A549 (cell line): ENCODE measurements around the gene ETV3. TPM values are rescaled to one million over a fixed set of nuclear protein-coding genes. Genes with fewer than 3 reads are reported as not detected.
A peak's percentile ranks its signal among the peaks of the same experiment; 100 is the strongest.

Experiments used
- ATAC-seq, 2 experiments: fragments of 200-7000 bp in 1 of 2; fragments of >200 bp in 1 of 2; cut with Nextera tagmentation in 1 of 2; cut with Tn5 transposase in 1 of 2; 3 replicates each; pipeline versions ENCODE4 v1.8.0 to v1.9.1; 2018 to 2020; ENCODE audit warnings: mild to moderate bottlenecking in 1 of 2, moderate library complexity in 1 of 2
- CTCF ChIA-PET: fragments of 300-600 bp; sonication (Branson Sonifier 250); formaldehyde crosslinking; extraction: SDS; loops from one replicate; lab custom pipeline; 2021; ENCODE audit warnings: antibody characterized with exemption, inconsistent platforms; lab: Yijun Ruan, JAX
- POLR2A ChIA-PET: fragments of 350-600 bp; formaldehyde crosslinking; extraction: SDS; loops from one replicate; lab custom pipeline; 2021; ENCODE audit warnings: antibody characterized with exemption, inconsistent platforms; lab: Yijun Ruan, JAX
- DNase-seq, 2 experiments: peaks; one replicate each; pipeline versions ENCODE4 v3.0.0 to v3.0.0-alpha.2; 2011 to 2016; ENCODE audit warnings: low read depth in 1 of 2, low spot score in 1 of 2
- FAIRE-seq: peaks from 2 replicates; lab custom pipeline; 2011; peaks lifted over from hg19 to GRCh38; lab: Jason Lieb, UNC
- H3K27ac ChIP-seq, 2 experiments: fragments of >200 bp; sonication (Bioruptor Twin); formaldehyde crosslinking; 3 replicates each; pipeline ENCODE4 v1.5.1; 2016 to 2017
- H3K4me1 ChIP-seq: fragments of >200 bp; sonication (Bioruptor Twin); formaldehyde crosslinking; 3 replicates; pipeline ENCODE4 v1.6.1; 2016
- H3K4me2 ChIP-seq: fragments of >200 bp; sonication (Bioruptor Twin); formaldehyde crosslinking; 3 replicates; pipeline ENCODE4 v1.6.1; 2016
- H3K4me3 ChIP-seq: fragments of >200 bp; sonication (Bioruptor Twin); formaldehyde crosslinking; 3 replicates; pipeline ENCODE4 v1.5.1; 2016
- H3K9me3 ChIP-seq: fragments of >200 bp; sonication (Bioruptor Twin); formaldehyde crosslinking; 3 replicates; pipeline ENCODE4 v1.6.1; 2016
- BHLHE40 ChIP-seq: IDR thresholded peaks from 2 replicates; pipeline ENCODE4 v1.6.1; 2012; ENCODE audit warnings: low read depth, low read length, inconsistent platforms
- CHD4 ChIP-seq: fragments of 200-600 bp; sonication (generic); IDR thresholded peaks from 2 replicates; pipeline ENCODE4 v1.6.1; 2016; ENCODE audit warnings: antibody characterized with exemption, mild to moderate bottlenecking, borderline replicate concordance
- CTCF ChIP-seq: fragments of >200 bp; sonication (Bioruptor Twin); formaldehyde crosslinking; IDR thresholded peaks from 3 replicates; pipeline ENCODE4 v1.5.1; 2016
- EHF ChIP-seq: fragments of 250-450 bp; sonication (Bioruptor Pico); IDR thresholded peaks from 2 replicates; pipeline ENCODE4 v1.5.0; 2020; ENCODE audit warnings: mild to moderate bottlenecking
- EP300 ChIP-seq, 2 experiments: fragments of >200 bp; sonication (Bioruptor Twin); formaldehyde crosslinking; IDR thresholded peaks; 2 replicates in 1 of 2; 3 replicates in 1 of 2; pipeline ENCODE4 v1.6.1; 2016 to 2017
- ESRRA ChIP-seq: fragments of 150-350 bp; IDR thresholded peaks from 2 replicates; pipeline ENCODE4 v1.6.1; 2014; ENCODE audit warnings: mild to moderate bottlenecking, low read length, borderline replicate concordance
- FOSL2 ChIP-seq, 2 experiments: fragments of 450-650 bp in 1 of 2; fragments of >200 bp in 1 of 2; sonication (Bioruptor Twin) in 1 of 2; formaldehyde crosslinking; IDR thresholded peaks; 2 replicates each; pipeline versions ENCODE4 v1.5.0 to v1.6.1; 2016 to 2020; ENCODE audit warnings: mild to moderate bottlenecking in 1 of 2, moderate library complexity in 1 of 2
- GATA3 ChIP-seq: IDR thresholded peaks from 2 replicates; pipeline ENCODE4 v1.6.1; 2012; ENCODE audit warnings: borderline replicate concordance
- HOXB5 ChIP-seq: fragments of 250-450 bp; sonication (Bioruptor Pico); IDR thresholded peaks from 2 replicates; pipeline ENCODE4 v1.5.0; 2020; ENCODE audit warnings: mild to moderate bottlenecking, moderate library complexity
- MYC ChIP-seq: IDR thresholded peaks from 2 replicates; pipeline ENCODE4 v1.6.1; 2012; ENCODE audit warnings: mild to moderate bottlenecking, inconsistent platforms, low read length, improper control_type of control experiment, borderline replicate concordance
- NFE2L2 ChIP-seq: fragments of 150-350 bp; conservative IDR thresholded peaks from 2 replicates; pipeline ENCODE4 v1.6.1; 2014; ENCODE audit warnings: low read length
- PBX3 ChIP-seq: IDR thresholded peaks from 2 replicates; pipeline ENCODE4 v1.6.1; 2012
- POLR2A ChIP-seq: IDR thresholded peaks from 2 replicates; pipeline ENCODE4 v1.6.1; 2012; ENCODE audit warnings: mild to moderate bottlenecking, low read length
- RAD21 ChIP-seq, 2 experiments: fragments of >200 bp in 1 of 2; sonication (Bioruptor Twin) in 1 of 2; formaldehyde crosslinking in 1 of 2; IDR thresholded peaks in 1 of 2; conservative IDR thresholded peaks in 1 of 2; 2 replicates in 1 of 2; 3 replicates in 1 of 2; pipeline ENCODE4 v1.6.1; 2012 to 2018; ENCODE audit warnings: inconsistent platforms in 1 of 2
- RARB ChIP-seq: fragments of 250-450 bp; sonication (Bioruptor Pico); IDR thresholded peaks from 2 replicates; pipeline ENCODE4 v1.8.0; 2021; ENCODE audit warnings: mild to moderate bottlenecking, moderate library complexity
- RCOR1 ChIP-seq: fragments of 150-350 bp; IDR thresholded peaks from 2 replicates; pipeline ENCODE4 v1.6.1; 2014; ENCODE audit warnings: antibody characterized with exemption, low read length, low read depth
- SMC3 ChIP-seq: fragments of >200 bp; sonication (Bioruptor Twin); formaldehyde crosslinking; IDR thresholded peaks from 3 replicates; pipeline ENCODE4 v1.6.1; 2018; ENCODE audit warnings: inconsistent platforms
- TFCP2L1 ChIP-seq: fragments of 250-450 bp; sonication (Bioruptor Pico); IDR thresholded peaks from 2 replicates; pipeline ENCODE4 v1.5.0; 2021; ENCODE audit warnings: mild to moderate bottlenecking
- WGBS: methylation state at CpG from one replicate; pipeline ENCODE4 v1.1.6; 2017; ENCODE audit errors: missing lambda C conversion rate; 5-methylcytosine and 5-hydroxymethylcytosine counted together
- polyA plus RNA-seq, 4 experiments: library from polyadenylated mRNA; depleted of rRNA in 3 of 4; stranded (reverse); fragments of >200 nt; fragmentation: RNase III in 1 of 4; extraction: RNeasy Plus Mini Kit Qiagen cat#74134 plus additional on column Dnase treatment in 1 of 4; gene quantifications; 2 replicates in 3 of 4; 3 replicates in 1 of 4; pipeline ENCODE4 v1.2.3, GENCODE V29; 2011 to 2017
- TF ChIP-seq, protein P1 (sequence below): fragments of 450-650 bp; IDR thresholded peaks from 2 replicates; pipeline ENCODE4 v1.6.1; 2014; ENCODE audit warnings: antibody characterized with exemption
- TF ChIP-seq, protein P2 (sequence below): fragments of 200-600 bp; sonication (generic); IDR thresholded peaks from 2 replicates; pipeline ENCODE4 v1.6.1; 2016; ENCODE audit warnings: antibody characterized with exemption, mild to moderate bottlenecking, moderate library complexity

The ETV3 gene
- polyA plus RNA-seq, 2 of the 4 experiments (the other 2 are of a cell fraction) = 11.1 to 14.5 TPM

DNA sequence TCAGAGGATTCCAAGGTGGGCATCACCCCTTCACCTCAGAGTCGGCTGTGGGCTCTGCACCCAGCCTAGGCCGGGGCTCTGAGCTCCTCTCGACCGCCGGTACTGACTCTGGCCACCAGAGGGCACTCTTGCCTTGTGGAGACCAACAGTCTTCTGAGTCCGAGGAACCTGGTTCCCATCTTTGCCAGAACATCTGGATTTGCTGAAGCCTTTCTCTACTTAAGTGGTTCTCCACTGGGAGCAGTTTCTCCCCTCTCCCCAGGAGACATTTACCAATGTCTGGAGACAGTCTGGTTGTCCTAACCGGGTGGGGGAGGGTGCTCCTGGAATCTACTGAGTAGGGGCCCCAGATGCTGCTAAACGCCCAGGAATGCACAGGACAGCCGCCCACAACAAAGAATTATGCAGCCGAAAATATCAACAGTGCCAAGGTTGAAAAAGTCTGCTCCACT lies 48.0 kb downstream of the ETV3 start:
- no peak overlapping the region for H3K27ac ChIP-seq
- H3K4me1 ChIP-seq = no peaks in the 10 kb centered on the region
- WGBS = 27% methylated on average over 8 of the region's 10 CpGs
- no peaks in the 10 kb centered on the region for H3K9me3 ChIP-seq
- no peak overlapping the region for H3K4me3 ChIP-seq
- DNase-seq = peak; percentile 77 to 85
- ChIA-PET CTCF (interaction anchor here (0.6 to 6.9 kb wide), 40 partner anchors 9 to 412 kb away, joined by 3 to 437 read pairs (median 6); partner anchors contain the start of gene ETV3L), POLR2A (interaction anchor here (1.0 kb wide), 4 partner anchors 44 to 65 kb away, joined by 3 to 6 read pairs (median 3); no protein-coding TSS in a partner anchor)
- H3K4me2 ChIP-seq = no peak overlapping the region
- TF ChIP-seq RAD21 (conservative IDR thresholded peaks at IDR 0.05 in 1 of 2, IDR thresholded peaks at IDR 0.05 in 1 of 2) (peak; percentile 94 to 95), NFE2L2 (no peak), BHLHE40 (no peak), CTCF (peak; percentile 93), SMC3 (peak; percentile 87)
- TF ChIP-seq, protein P1, sequence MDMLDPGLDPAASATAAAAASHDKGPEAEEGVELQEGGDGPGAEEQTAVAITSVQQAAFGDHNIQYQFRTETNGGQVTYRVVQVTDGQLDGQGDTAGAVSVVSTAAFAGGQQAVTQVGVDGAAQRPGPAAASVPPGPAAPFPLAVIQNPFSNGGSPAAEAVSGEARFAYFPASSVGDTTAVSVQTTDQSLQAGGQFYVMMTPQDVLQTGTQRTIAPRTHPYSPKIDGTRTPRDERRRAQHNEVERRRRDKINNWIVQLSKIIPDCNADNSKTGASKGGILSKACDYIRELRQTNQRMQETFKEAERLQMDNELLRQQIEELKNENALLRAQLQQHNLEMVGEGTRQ = no peak
- FAIRE-seq = peak; percentile 74
- peak; percentile 95 to 98 for ATAC-seq

DNA sequence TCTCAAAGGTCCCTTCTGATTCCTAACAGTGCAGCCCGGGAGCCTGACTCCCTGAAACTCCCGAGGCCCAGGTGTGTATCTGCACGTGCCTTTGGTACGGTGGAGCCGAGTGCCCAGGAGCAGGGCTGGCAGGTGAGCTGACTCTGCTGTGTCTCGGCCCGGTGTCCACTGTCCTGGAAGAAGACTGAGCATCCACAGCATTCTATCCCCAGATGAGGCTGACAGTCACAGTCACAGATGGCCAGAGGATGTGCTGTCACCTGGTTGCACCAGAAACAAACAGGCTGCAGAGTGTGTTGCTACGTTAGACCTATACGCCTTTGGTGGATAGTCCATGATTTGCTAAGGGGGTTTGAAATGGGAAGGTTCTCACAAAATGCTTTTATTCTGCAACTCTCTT lies 48.4 kb downstream of the ETV3 start:
- no peak for FAIRE-seq
- DNase-seq = no peak
- 58% methylated on average over 9 of the region's 9 CpGs for WGBS
- H3K4me3 ChIP-seq = no peak overlapping the region
- CTCF ChIA-PET = interaction anchor here (0.6 to 6.9 kb wide), 37 partner anchors 9 to 413 kb away, joined by 3 to 437 read pairs (median 6); partner anchors contain the start of gene ETV3L
- TF ChIP-seq, protein P2, sequence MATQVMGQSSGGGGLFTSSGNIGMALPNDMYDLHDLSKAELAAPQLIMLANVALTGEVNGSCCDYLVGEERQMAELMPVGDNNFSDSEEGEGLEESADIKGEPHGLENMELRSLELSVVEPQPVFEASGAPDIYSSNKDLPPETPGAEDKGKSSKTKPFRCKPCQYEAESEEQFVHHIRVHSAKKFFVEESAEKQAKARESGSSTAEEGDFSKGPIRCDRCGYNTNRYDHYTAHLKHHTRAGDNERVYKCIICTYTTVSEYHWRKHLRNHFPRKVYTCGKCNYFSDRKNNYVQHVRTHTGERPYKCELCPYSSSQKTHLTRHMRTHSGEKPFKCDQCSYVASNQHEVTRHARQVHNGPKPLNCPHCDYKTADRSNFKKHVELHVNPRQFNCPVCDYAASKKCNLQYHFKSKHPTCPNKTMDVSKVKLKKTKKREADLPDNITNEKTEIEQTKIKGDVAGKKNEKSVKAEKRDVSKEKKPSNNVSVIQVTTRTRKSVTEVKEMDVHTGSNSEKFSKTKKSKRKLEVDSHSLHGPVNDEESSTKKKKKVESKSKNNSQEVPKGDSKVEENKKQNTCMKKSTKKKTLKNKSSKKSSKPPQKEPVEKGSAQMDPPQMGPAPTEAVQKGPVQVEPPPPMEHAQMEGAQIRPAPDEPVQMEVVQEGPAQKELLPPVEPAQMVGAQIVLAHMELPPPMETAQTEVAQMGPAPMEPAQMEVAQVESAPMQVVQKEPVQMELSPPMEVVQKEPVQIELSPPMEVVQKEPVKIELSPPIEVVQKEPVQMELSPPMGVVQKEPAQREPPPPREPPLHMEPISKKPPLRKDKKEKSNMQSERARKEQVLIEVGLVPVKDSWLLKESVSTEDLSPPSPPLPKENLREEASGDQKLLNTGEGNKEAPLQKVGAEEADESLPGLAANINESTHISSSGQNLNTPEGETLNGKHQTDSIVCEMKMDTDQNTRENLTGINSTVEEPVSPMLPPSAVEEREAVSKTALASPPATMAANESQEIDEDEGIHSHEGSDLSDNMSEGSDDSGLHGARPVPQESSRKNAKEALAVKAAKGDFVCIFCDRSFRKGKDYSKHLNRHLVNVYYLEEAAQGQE = no peak
- TF ChIP-seq ESRRA (no peak), HOXB5 (CRISPR knock-in tag) (no peak), EP300 (IDR thresholded peaks at IDR 0.05) (no peak), RARB (CRISPR knock-in tag) (no peak), GATA3 (no peak), MYC (no peak), CHD4 (no peak), FOSL2 (IDR thresholded peaks at IDR 0.05) (no peak), FOSL2 (CRISPR knock-in tag; IDR thresholded peaks at IDR 0.05) (no peak), PBX3 (no peak), POLR2A (no peak), TFCP2L1 (CRISPR knock-in tag) (no peak), RCOR1 (no peak), EHF (CRISPR knock-in tag) (no peak)
- no peak overlapping the region for H3K4me2 ChIP-seq
- H3K4me1 ChIP-seq = no peaks in the 10 kb centered on the region
- ATAC-seq = peak; percentile 62 to 65
- POLR2A ChIA-PET = interaction anchor here (1.0 kb wide), 4 partner anchors 44 to 66 kb away, joined by 3 to 6 read pairs (median 3); no protein-coding TSS in a partner anchor
- no peak overlapping the region for H3K27ac ChIP-seq
- no peaks in the 10 kb centered on the region for H3K9me3 ChIP-seq
